ENCODE data around the gene KRT33A. TPM values are rescaled to one million over a fixed set of nuclear protein-coding genes. Genes with fewer than 3 reads are reported as not detected.
"Not testable (repeated sequence)": the region's sequence is repeated elsewhere in the genome, so short reads cannot be mapped to it uniquely, and the experiment has no call there.

Gene KRT33A
- total RNA-seq, 2 donors from 2014 or later = not detected

- ATAC-seq (ENCODE audit: insufficient number of reproducible peaks, low FRiP score, low read depth) (no peak), DNase-seq (ENCODE audit: low spot score) (no peak)
- no peaks in the 10 kb centered on the region for H3K27me3 ChIP-seq (replicated peaks; ENCODE audit: insufficient read depth)
- no peaks in the 10 kb centered on the region for H3K36me3 ChIP-seq
- no peaks in the 10 kb centered on the region for H3K9me3 ChIP-seq
- no peak for TF ChIP-seq CTCF (IDR thresholded peaks at IDR 0.05)
- no peak overlapping the region for H3K4me3 ChIP-seq
- no peak overlapping the region for H3K27ac ChIP-seq
- no peaks in the 10 kb centered on the region for H3K4me1 ChIP-seq (ENCODE audit: control insufficient read depth in 1 of 2, low read depth in 2 of 2)
Measured at GRCh38 chr17:41347869-41348760, 2.5 kb downstream of the KRT33A start.

- DNase-seq (ENCODE audit: low spot score); H3K4me3 ChIP-seq; H3K27ac ChIP-seq; H3K27me3 ChIP-seq (replicated peaks; ENCODE audit: insufficient read depth); H3K4me1 ChIP-seq (ENCODE audit: control insufficient read depth in 1 of 2, low read depth in 2 of 2); H3K36me3 ChIP-seq; H3K9me3 ChIP-seq; ATAC-seq (ENCODE audit: insufficient number of reproducible peaks, low FRiP score, low read depth): not testable (repeated sequence)
Measured at GRCh38 chr17:41346421-41346820, 4.2 kb downstream of the KRT33A start.

GRCh38 chr17:41345992-41346391, 4.6 kb downstream of the KRT33A start:
- Histone ChIP-seq H3K4me1 (ENCODE audit: control insufficient read depth in 1 of 2, low read depth in 2 of 2) (no peaks in the 10 kb centered on the region), H3K9me3 (no peaks in the 10 kb centered on the region), H3K4me3 (no peak overlapping the region), H3K36me3 (no peaks in the 10 kb centered on the region), H3K27ac (no peak overlapping the region), H3K27me3 (replicated peaks; ENCODE audit: insufficient read depth) (no peaks in the 10 kb centered on the region)
- ATAC-seq (ENCODE audit: insufficient number of reproducible peaks, low FRiP score, low read depth) (no peak), DNase-seq (ENCODE audit: low spot score) (no peak)
- TF ChIP-seq CTCF (IDR thresholded peaks at IDR 0.05) = no peak

GRCh38 chr17:41343029-41343428, 7.6 kb downstream of the KRT33A start:
- Histone ChIP-seq H3K27ac (no peak overlapping the region), H3K9me3 (no peaks in the 10 kb centered on the region), H3K4me1 (ENCODE audit: control insufficient read depth in 1 of 2, low read depth in 2 of 2) (no peaks in the 10 kb centered on the region), H3K36me3 (no peaks in the 10 kb centered on the region), H3K27me3 (replicated peaks; ENCODE audit: insufficient read depth) (no peaks in the 10 kb centered on the region), H3K4me3 (no peak overlapping the region)
- DNase-seq (ENCODE audit: low spot score) (no peak), ATAC-seq (ENCODE audit: insufficient number of reproducible peaks, low FRiP score, low read depth) (no peak)
- TF ChIP-seq CTCF (IDR thresholded peaks at IDR 0.05) = no peak

- Histone ChIP-seq H3K27me3 (replicated peaks; ENCODE audit: insufficient read depth) (no peaks in the 10 kb centered on the region), H3K27ac (no peak overlapping the region), H3K36me3 (no peaks in the 10 kb centered on the region), H3K4me3 (no peak overlapping the region), H3K4me1 (ENCODE audit: control insufficient read depth in 1 of 2, low read depth in 2 of 2) (no peaks in the 10 kb centered on the region), H3K9me3 (no peaks in the 10 kb centered on the region)
- no peak for DNase-seq (ENCODE audit: low spot score)
- no peak for ATAC-seq (ENCODE audit: insufficient number of reproducible peaks, low FRiP score, low read depth)
- no peak for TF ChIP-seq CTCF (IDR thresholded peaks at IDR 0.05)
Measured at GRCh38 chr17:41340934-41341861, 9.4 kb downstream of the KRT33A start.

Measured in thoracic aorta (tissue), 2 donors.